T-helper 1 cell (primary cell): Measurements from ENCODE around the gene ADAMTS14.

Source experiments
- DNase-seq, 5 donors: peaks; one replicate each; pipeline ENCODE4 v3.0.0-alpha.2; 2012 to 2020

Gene ADAMTS14

DNA sequence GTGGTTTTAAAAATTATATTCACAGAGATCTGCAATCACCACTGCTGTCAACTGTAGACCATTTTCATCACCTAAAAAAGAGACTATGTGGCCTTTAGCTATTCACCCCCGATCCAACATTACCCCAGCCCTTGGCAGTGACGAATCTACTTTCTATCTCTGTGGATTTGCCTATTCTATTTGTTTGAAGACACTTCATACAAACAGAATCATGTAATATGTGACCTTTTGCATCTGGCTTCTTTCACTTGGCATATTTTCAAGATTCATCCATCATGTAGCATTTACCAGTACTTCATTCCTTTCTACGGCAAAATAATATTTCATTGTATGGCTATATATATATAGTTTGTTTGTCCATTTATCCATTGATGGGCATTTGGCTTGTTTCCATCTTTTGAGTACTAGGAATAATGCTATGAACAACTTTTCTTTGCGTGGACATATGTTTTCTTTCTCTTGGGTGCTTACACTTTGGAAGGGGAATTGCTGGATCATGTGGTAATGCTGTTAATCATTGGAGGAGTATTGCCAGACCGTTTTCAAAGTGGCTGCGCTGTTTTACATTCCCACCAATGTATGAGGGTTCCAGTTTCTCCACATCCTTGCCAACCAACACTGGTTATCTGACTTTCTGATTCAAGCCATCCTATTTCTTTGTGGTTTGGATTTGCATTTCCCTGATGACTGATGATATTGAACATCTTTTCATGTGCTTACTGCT is 22.3 kb downstream of the ADAMTS14 start:
- DNase-seq, result no peak

- DNase-seq, result no peak
Observed at GRCh38 chr10:70695241-70696030, 23.1 kb downstream of the ADAMTS14 start.

DNA sequence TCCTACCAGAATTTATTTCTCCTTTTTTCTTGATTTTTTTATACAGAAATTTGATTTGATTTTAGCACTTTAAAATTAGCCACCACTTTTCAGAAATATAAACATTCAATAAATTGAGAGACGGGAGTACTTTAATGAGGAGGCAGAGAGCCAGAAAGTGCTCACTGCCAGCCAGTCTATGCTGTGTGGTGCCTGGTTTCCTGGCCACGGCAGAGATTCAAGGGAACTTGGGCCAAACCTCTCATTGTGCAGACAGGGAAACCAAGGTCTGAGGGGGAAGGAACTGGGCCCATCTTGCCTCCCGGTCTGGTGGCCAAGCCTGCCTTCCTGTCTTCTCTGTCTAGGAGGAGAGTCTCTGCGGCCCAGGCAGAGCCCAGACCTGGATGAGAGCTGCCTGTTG is 25.9 kb downstream of the ADAMTS14 start:
- DNase-seq, result no peak

DNA sequence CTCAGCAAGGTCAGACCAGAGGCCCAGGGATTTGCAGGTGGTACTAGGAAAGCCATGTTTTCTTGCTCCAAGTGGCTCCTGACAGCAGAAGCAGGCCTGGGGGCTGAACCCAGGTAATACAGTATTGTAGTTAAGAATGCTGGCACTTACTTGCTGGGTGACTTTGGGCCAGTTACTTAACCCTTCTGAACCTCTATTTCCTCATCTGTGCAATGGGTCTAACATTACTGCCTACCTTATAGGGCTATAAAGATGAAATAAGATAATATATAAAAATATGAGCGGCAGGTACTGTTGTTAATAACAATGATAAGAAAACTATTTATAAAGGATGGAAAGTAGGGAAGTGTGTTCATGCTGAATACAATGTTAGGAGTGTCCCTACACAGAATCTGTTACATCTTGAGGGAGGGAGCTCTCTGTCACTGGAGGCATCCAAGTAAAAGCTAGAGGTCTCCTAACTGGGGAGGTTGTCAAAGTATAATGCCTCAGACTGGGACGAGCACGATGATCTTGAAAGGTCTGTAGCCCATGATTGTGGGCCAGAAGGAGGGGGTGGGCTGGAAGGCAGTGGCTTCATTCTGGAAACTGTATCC is 26.9 kb downstream of the ADAMTS14 start:
- DNase-seq, result no peak

- DNase-seq, result no peak
Observed at GRCh38 chr10:70699659-70700174, 27.4 kb downstream of the ADAMTS14 start.

GRCh38 chr10:70702190-70702763 is 30.0 kb downstream of the ADAMTS14 start:
- no peak for DNase-seq

GRCh38 chr10:70704211-70704610 is 31.9 kb downstream of the ADAMTS14 start:
- DNase-seq, result no peak

- DNase-seq, result no peak
Observed at GRCh38 chr10:70705121-70705861, 33.0 kb downstream of the ADAMTS14 start.

DNA sequence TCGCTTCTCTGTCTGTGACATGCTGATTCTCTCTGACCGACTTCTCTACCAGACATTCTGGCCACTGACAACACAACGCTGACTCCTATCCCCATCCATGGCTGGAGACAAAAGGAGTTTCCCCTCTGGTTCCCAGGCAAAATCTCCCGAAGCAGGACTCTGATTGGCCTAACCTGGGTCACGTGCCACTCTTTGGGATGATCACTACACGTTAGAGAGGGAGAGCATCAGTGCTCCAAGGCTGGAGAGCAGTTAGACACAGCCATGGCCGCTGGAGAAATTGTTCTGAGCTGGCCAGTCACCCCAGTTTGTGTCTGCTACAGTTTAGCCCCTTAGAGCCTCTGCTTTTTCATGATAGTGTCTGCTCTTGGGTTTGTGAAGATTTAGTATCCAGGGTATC is 38.9 kb downstream of the ADAMTS14 start:
- DNase-seq, result no peak

DNA sequence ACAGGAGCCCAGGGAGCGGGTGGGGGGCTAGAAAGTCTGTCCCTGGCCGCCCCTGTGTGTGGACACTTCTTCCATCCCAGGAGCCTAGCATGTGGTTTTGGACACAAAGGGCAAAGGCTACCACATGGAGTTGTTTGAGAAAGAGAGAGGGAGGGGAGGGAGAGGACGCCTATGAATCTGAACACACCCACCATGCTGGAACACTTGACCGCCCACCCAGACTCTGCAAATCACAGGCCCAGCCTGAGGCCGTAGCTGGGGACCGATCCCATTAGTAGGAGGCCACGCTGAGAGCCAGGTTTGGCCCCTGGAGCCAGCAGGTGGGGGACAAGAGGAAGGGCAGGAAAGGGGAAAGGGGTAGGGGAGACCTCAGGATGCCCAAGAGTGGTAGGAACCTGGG is 39.6 kb downstream of the ADAMTS14 start:
- DNase-seq, result no peak

- no peak for DNase-seq
Observed at GRCh38 chr10:70714245-70714644, 41.9 kb downstream of the ADAMTS14 start.

DNA sequence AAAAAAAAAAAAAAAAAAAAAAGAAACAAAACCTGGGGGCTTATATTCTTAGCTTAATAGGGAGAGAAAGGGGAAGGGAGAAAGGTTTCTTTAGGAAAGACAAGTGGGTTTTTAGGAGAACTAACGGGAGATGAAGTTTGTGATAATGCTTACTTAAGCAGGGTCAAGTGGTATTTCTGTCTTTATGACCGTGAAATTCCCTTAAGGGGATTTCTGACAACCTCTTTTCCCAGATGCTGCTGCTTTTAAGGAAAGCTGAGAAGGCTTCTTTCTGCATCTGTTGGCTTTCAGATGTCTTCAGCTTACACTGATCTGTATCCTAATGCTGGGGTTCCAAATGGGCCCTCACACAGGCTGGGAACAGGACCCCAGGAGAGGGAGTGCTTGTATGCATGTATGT is 42.6 kb downstream of the ADAMTS14 start:
- DNase-seq, result no peak

DNA sequence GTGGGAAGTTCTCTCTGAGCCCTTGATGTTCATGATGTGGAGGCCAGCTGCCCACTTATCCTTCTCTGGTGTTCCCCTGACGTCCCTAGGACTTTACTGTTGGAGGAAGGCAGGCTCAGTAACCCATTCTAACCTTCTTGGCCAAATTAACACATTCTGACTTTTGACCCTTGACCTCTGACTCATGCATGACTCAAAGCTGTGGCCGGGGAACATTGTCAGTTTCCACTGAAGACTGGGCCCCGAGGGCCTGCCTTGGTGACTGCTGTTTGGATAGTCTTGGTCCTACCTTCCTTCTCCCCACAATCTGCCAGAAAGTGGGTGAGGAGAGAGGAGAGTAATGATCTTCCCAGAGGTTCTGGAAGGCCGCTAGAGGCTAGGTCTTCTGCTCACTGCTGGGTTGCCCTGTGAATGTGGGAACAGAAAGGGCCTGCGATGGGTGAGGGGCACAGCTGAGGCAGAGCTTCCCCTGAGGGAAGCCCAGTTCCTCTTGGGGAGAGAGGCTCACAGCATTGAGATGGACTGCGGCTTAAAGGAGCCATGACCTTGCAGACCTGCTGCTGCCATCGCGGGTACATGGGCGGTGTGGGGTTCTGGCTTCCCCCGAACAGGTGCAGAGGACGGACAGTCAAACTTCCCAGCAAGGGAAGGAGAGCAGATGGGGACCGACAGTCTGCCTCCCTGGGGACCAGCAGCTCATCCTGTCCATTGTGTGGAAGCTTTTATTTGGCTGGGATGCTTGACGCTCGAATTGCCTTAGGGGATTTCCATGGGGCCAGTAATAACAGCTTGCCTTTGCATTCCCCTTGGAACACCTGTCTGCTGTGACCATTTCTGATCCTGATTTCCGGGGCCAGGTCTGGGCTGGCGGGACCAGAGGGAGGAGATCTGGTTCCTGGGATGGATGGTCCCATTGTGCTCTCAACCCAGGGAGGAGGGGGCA is 43.8 kb downstream of the ADAMTS14 start:
- peak in 1 of 5 donors; percentile 15 for DNase-seq

DNA sequence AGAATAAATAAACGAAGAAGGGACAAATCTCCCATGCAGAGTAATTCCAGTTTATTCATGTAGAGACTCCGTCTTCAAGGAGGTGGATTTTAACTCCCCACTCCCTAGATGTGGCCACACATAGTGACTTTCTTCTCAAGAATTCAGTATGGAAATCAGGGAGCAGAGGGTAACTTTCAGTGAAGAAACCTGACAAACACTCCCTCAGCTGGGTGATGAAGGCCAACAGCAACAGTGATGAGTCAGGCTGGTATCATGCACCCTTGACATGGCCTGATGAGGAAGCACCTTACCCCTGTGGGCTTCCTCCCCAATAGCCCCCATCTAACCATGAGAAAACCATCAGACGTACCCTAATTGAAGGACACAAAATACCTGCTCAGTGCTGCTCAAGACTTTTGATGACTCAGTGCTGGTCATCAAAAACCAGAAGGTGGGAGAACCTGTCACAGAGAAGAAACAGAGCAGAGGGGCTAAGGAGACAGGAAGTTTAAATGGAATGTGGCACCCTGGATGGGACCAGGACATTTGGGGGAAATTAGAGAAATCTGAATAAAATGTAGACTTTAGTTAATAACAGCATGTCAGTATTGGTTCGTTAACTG is 50.6 kb downstream of the ADAMTS14 start:
- no peak for DNase-seq

DNA sequence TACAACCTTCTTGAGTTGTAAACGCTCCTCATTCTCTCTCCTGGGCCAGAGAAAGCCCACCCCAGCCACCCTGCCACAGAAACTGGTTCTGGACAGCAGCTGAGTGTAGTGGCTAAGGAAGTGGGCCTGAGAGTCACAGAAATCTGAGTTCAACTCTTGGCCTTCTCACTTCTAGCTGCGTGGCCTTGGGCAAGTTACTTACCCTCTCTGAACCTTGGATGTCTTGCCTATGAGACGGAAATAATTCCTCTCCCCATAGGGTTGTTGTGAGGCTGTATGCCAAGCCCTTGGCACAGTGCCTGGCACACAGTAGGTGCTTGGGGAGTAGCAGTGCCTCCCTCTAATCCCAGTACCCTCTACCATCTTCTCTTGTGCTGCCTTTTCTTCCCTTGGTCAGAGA is 51.5 kb downstream of the ADAMTS14 start:
- DNase-seq, result no peak

GRCh38 chr10:70726909-70727495 is 54.7 kb downstream of the ADAMTS14 start:
- no peak for DNase-seq

DNA sequence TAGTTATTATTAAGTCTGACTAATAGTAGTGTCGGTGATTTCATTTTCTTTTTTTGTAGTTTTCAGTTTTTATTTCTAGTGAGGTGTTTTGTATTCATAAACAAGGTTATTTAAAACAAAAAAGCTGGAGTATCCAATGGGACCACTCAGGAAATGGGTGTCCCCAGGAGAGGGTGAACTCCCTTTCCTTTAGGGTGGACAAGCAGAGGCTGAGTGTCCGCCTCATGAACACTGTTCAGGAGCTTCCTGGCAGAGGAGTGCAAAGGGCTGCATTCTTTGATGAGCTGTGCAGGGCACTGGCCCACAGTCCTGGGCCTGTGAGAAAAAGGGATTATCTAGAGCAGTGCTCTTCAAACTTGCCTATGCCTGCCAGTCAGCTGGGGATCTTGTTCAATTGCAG is 56.0 kb downstream of the ADAMTS14 start:
- no peak for DNase-seq

- DNase-seq, result no peak
Observed at GRCh38 chr10:70729763-70730357, 57.6 kb downstream of the ADAMTS14 start.

- no peak for DNase-seq
Observed at GRCh38 chr10:70730955-70731354, 58.6 kb downstream of the ADAMTS14 start.

- DNase-seq, result no peak
Observed at GRCh38 chr10:70732569-70732968, 60.3 kb downstream of the ADAMTS14 start.
